Skeletal muscle tissue (tissue), 4 donors: ENCODE measurements around the gene RPS6KB1. TPM values are rescaled to one million over a fixed set of nuclear protein-coding genes. Genes with fewer than 3 reads are reported as not detected.
A peak's percentile ranks its signal among the peaks of the same experiment; 100 is the strongest.
"Not testable (repeated sequence)": the region's sequence is repeated elsewhere in the genome, so short reads cannot be mapped to it uniquely, and the experiment has no call there.

Source experiments
- H3K27ac ChIP-seq: one replicate; pipeline ENCODE4 v1.7.0; 2013; ENCODE audit warnings: mild to moderate bottlenecking, low read depth, low read length, inconsistent platforms
- H3K27me3 ChIP-seq, 3 donors: one replicate each; pipeline ENCODE4 v1.7.0; 2013; ENCODE audit warnings: low read length in 3 of 3; ENCODE audit not compliant: control insufficient read depth in 3 of 3, insufficient read depth in 3 of 3
- H3K36me3 ChIP-seq, 3 donors: one replicate each; pipeline ENCODE4 v1.7.0; 2013; ENCODE audit warnings: low read length in 3 of 3; ENCODE audit not compliant: control insufficient read depth in 3 of 3, insufficient read depth in 3 of 3
- H3K4me1 ChIP-seq, 3 donors: one replicate each; pipeline ENCODE4 v1.7.0; 2013; ENCODE audit warnings: low read length in 3 of 3, mild to moderate bottlenecking in 3 of 3; ENCODE audit not compliant: control insufficient read depth in 3 of 3, insufficient read depth in 3 of 3
- H3K4me3 ChIP-seq, 3 donors: one replicate each; pipeline ENCODE4 v1.7.0; 2013; ENCODE audit warnings: low read length in 3 of 3
- H3K9ac ChIP-seq, 3 donors: one replicate each; pipeline ENCODE4 v1.7.0; 2013; ENCODE audit warnings: low read length in 3 of 3, mild to moderate bottlenecking in 3 of 3, moderate library complexity in 2 of 3, low read depth in 1 of 3
- H3K9me3 ChIP-seq, 3 donors: one replicate each; pipeline ENCODE4 v1.7.0; 2013; ENCODE audit warnings: low read length in 3 of 3; ENCODE audit not compliant: control insufficient read depth in 3 of 3
- total RNA-seq: library from RNA; depleted of rRNA; stranded (reverse); fragments of >200 nt; gene quantifications from one replicate; pipeline ENCODE4 v1.2.3, GENCODE V29; 2014
- donor health status: Osteomylitis.

The RPS6KB1 gene
- total RNA-seq, 1 donor from 2014 or later, result 36.5 TPM

DNA sequence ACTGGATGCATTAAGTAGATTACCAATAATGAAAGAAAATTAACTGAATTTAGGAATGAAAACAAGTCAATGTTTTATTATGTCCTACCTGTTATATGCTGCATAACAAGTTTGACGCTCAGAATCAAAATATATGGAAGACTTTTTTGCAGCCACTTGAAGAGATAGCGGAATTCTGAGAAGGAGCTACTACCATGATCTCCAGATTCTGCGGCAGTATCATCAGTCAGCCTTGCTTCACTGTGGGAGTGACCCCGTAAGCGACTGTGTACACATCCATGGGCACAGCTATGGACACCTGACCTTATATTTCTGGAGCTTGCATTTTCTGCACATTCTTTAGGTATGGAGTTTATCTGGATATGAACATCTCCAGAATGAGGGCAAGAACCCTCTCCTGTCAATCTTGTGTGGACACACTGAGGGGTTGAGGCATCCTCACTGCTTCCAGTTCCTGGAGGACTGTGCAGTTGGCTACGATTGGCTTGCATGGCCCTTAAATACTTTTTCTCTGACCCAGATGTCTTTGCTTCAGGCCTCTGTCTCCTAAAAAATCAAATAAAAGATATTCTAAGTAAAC, 69.9 kb downstream of the RPS6KB1 start:
- Histone ChIP-seq H3K36me3 (peaks cover 4 to 6% (median 4%) of the 10 kb centered on the region in 3 donors), H3K9me3 (no peaks in the 10 kb centered on the region), H3K27ac (no peak overlapping the region), H3K4me1 (peaks cover 13 to 16% (median 13%) of the 10 kb centered on the region in 3 donors), H3K4me3 (peak overlapping the region; percentile 2 to 72 (median 3)), H3K9ac (peak overlapping the region in 1 of 3 donors; percentile 33), H3K27me3 (no peaks in the 10 kb centered on the region)

- Histone ChIP-seq H3K36me3 (peaks cover 4 to 6% (median 4%) of the 10 kb centered on the region in 3 donors), H3K4me1 (peaks cover 13 to 16% (median 13%) of the 10 kb centered on the region in 3 donors), H3K9me3 (no peaks in the 10 kb centered on the region), H3K9ac (peak overlapping the region; percentile 79 to 98 (median 91)), H3K27ac (peak overlapping the region; percentile 95), H3K4me3 (peak overlapping the region; percentile 72 to 90 (median 90)), H3K27me3 (no peaks in the 10 kb centered on the region)
Observed at GRCh38 chr17:59963738-59964481, 71.0 kb downstream of the RPS6KB1 start.

DNA sequence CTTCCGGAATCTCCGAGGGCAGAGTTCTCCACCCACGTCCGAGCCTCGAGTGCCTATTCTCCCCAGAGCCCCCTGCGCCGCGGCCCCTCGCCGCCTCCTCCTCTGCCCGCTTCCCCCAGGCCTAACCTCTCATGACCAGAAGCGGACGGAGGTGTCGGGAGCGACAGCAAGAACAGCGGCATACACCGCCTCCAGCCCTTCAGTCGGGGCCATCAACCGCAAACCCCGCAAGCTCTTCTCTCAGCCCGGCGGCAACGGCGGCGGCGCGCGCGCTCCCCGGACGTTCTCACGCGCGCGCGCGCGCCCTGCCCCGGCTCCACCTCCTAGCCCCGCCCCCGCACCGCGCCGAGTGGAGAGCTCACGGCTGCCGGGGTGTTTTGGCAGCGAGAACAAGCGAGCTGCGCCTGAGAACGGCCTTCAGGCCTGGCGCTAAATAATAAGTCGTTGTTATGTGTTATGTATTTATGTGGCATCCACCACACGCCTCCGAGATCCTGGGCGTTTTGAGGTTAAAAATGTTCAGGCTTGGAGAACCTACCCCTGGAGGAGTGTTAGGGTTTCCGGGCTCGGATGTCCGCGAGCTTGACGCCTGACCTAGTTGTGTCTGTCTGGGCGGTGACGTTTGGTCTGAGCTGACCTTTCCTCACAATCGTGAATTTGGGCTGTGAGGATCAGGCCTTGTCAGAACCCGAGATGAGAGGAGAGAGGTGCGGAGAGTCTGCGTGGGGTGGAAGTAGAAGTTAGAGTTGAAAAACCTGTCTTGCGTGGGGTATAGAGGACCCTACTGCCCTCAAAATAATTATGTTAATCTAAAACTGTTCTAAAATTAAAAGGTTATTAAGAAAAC, 71.8 kb downstream of the RPS6KB1 start, which contains the start of gene RNFT1:
RNFT1 (minus strand) TSS at position 259 of the 847 bp plus-strand sequence; CDS start at position 182, 77 bp downstream.
- Histone ChIP-seq H3K36me3 (peaks cover 0 to 6% (median 4%) of the 10 kb centered on the region in 3 donors), H3K9me3 (no peaks in the 10 kb centered on the region), H3K4me3 (peak within 1 kb of the TSS; percentile 72 to 90 (median 90)), H3K9ac (peak within 1 kb of the TSS; percentile 79 to 98 (median 91)), H3K27me3 (no peaks in the 10 kb centered on the region), H3K4me1 (peaks cover 13 to 16% (median 13%) of the 10 kb centered on the region in 3 donors), H3K27ac (peak within 1 kb of the TSS; percentile 95)

DNA sequence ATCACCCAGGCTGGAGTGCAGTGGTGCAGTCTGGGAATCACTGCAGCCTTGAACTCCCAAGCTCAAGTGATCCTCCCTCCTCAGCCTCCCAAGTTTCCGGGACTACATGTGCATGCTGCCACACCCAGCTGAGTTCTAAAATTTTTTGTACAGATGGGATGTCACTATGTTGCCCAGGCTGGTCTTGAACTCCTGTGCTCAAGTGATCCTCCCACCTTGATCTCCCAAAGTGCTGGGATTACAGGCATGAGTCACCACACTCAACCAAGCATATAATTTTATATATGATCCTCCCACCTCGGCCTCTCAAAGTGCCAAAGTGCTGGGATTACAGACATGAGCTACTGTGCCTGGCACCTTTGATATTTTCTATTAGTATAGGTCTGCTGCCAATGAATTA, 78.8 kb downstream of the RPS6KB1 start:
- not testable (repeated sequence) for H3K27me3 ChIP-seq, H3K27ac ChIP-seq, H3K4me3 ChIP-seq, H3K4me1 ChIP-seq, H3K36me3 ChIP-seq, H3K9ac ChIP-seq, H3K9me3 ChIP-seq

- no peak overlapping the region for H3K27ac ChIP-seq
- H3K36me3 ChIP-seq, result no peaks in the 10 kb centered on the region
- H3K9ac ChIP-seq, result no peak overlapping the region
- H3K27me3 ChIP-seq, result no peaks in the 10 kb centered on the region
- no peak overlapping the region for H3K4me3 ChIP-seq
- no peaks in the 10 kb centered on the region for H3K4me1 ChIP-seq
- H3K9me3 ChIP-seq, result no peaks in the 10 kb centered on the region
Observed at GRCh38 chr17:59972778-59973177, 79.9 kb downstream of the RPS6KB1 start.

DNA sequence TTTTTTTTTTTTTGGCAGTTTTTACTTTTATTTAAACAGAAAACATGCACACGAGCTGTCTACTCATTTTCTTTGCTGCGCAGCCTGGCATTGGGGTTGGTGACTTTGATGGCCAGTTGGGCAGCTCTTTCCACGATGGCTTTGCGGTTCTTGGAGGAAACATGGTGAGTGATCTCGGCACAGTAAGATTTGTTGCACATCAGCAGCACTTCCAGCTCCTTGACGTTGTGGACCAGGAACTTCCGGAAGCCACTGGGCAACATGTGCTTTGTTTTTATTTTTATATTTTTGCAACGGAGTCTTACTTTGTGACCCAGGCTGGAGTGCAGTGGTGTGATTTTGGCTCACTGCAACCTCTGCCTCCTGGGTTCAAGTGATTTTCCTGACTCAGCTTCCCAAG, 80.6 kb downstream of the RPS6KB1 start:
- H3K36me3 ChIP-seq, H3K27ac ChIP-seq, H3K4me1 ChIP-seq, H3K9ac ChIP-seq, H3K9me3 ChIP-seq, H3K27me3 ChIP-seq, H3K4me3 ChIP-seq: not testable (repeated sequence)

DNA sequence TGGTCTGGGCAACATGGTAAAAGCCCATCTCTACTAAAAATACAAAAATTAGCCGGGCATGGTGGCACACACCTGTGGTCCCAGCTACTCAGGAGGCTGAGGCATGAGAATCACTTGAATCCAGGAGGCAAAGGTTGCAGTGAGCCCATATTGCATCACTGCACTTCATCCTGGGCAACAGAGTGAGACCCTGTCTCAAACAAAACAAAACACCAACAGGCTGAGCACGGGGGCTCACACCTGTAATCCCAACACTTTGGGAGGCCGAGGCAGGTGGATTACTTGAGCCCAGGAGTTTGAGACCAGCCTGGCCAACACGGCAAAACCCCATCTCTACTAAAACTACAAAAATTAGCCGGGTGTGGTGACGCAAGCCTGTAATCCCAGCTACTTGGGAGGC, 82.2 kb downstream of the RPS6KB1 start:
- H3K4me1 ChIP-seq, H3K36me3 ChIP-seq, H3K9me3 ChIP-seq, H3K27me3 ChIP-seq, H3K9ac ChIP-seq, H3K4me3 ChIP-seq, H3K27ac ChIP-seq: not testable (repeated sequence)

GRCh38 chr17:59996608-59997007, 103.7 kb downstream of the RPS6KB1 start:
- H3K27ac ChIP-seq, H3K4me3 ChIP-seq, H3K9me3 ChIP-seq, H3K27me3 ChIP-seq, H3K9ac ChIP-seq, H3K4me1 ChIP-seq, H3K36me3 ChIP-seq: not testable (repeated sequence)
